H1 (cell line): ENCODE data around the gene DFFA. TPM values are rescaled to one million over a fixed set of nuclear protein-coding genes. Genes with fewer than 3 reads are reported as not detected.

ENCODE experiments used
- HDAC2 ChIP-seq, 2 experiments: fragments of 300-600 bp in 1 of 2; sonication (generic) in 1 of 2; IDR thresholded peaks; 2 replicates each; pipeline ENCODE4 v1.6.1; 2011 to 2012; ENCODE audit warnings: low read depth in 2 of 2, low read length in 2 of 2, mild to moderate bottlenecking in 2 of 2, moderate library complexity in 2 of 2, borderline replicate concordance in 1 of 2, inconsistent platforms in 1 of 2
- polyA plus RNA-seq, 7 experiments: library from polyadenylated mRNA; depleted of rRNA in 3 of 7; stranded (reverse) in 5 of 7; unstranded in 2 of 7; fragments of >200 nt in 5 of 7; fragments of 200-250 nt in 2 of 7; gene quantifications; 1 replicate in 5 of 7; 2 replicates in 1 of 7; 4 replicates in 1 of 7; pipeline versions ENCODE4 v1.2.1 to v1.2.3, GENCODE V29; 2011 to 2013; ENCODE audit warnings: missing spikeins in 2 of 7, mixed read lengths in 2 of 7
- total RNA-seq: library from RNA; stranded (reverse); fragmentation: NEBNext Ultra II Directional; extraction: Animal tissue kit (Norgen Biotek cat#: 25700); gene quantifications from 2 replicates; pipeline ENCODE4 v1.2.1, GENCODE V29; 2021

The DFFA gene
- total and polyA plus RNA-seq, 2 of the 8 experiments (the other 6 are each of a cell fraction or from before 2014, with no cell fraction given), result 34.3 to 79.9 TPM

DNA sequence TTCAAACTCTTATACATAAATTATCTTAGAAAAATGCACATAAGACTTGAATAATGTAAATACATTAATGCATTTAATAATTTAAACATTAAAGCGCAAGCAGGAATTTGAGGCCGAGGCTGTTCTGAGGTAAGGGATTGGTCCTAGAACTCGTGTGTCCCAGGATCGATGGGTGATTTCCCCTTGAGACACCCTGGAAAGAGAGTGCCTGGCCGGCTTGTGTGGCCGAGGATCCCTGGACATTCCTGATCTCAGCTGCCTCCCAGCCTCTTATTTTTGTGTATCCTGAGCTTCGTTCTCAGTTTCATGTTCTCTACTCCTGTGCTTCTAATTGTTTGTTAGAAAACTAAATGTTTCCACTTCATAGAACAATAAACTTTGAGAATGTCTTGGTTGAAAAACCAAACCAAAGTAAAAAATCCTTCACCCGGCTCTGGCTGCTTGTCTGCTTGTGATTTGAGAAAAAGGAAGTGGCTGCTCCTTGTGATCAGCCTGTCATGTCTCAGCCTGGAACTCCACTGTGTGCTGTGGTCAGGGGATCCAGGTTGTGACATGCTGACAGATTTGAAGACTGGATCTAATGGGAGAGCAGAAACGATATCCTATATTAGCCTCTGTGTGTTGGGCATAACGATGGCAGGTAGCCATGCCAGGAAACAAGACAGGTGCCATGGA lies 43.1 kb upstream of the DFFA start (continued):
- no peak for TF ChIP-seq HDAC2 (IDR thresholded peaks at IDR 0.05; ENCODE audit: borderline replicate concordance in 1 of 2, low read depth in 2 of 2, low read length in 2 of 2)
